HTR-8/SVneo (cell line): ENCODE data around the gene BSPRY.
A peak's percentile ranks its signal among the peaks of the same experiment; 100 is the strongest.
"Not testable (repeated sequence)": the region's sequence is repeated elsewhere in the genome, so short reads cannot be mapped to it uniquely, and the experiment has no call there.

ENCODE experiments used
- DNase-seq: peaks from one replicate; pipeline ENCODE4 v3.0.0; 2011; ENCODE audit warnings: low spot score, mixed read lengths; ENCODE audit not compliant: insufficient read length
- FAIRE-seq: peaks from 2 replicates; lab custom pipeline; 2011; peaks lifted over from hg19 to GRCh38; lab: Jason Lieb, UNC

Gene BSPRY

DNA sequence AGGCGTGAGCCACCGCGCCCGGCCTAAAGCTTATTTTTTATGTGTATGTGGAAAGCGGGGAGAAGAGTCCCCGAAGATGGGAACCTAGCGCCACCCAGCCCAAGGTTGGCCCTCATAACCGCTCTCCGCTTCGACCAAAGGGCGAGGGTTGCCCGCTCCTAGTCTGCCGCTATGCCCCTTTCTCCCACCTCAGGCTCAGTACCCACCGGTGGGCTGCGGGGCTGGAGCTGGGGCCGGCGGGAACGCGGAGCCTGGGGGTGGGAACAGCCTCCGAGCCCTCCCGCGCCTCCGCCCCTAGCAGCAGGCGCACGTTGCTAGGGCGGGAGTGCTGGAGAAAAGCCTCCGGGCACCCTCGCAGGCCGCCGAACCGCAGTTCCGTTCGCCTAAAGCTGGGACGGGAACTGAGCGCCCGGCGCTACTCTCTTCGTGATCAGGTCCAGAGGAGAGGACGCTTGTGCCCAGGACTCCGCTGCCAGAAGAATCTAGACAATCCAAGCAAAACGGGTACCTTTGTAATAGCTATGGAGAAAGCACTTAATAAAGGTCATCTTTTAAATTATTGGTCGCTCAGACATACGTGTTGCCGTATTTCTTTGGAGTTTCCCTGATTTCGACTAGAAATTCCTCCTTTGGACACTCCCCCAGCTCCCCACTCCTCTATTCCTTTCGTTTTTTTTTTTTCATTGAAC lies 9.2 kb upstream of the BSPRY start, which contains the start of gene WDR31:
WDR31 (minus strand) TSS at position 265 of the 689 bp plus-strand sequence. CDS start 8,253 bp downstream, outside the sequence.
- peak; percentile 82 for DNase-seq
- FAIRE-seq = no peak

DNA sequence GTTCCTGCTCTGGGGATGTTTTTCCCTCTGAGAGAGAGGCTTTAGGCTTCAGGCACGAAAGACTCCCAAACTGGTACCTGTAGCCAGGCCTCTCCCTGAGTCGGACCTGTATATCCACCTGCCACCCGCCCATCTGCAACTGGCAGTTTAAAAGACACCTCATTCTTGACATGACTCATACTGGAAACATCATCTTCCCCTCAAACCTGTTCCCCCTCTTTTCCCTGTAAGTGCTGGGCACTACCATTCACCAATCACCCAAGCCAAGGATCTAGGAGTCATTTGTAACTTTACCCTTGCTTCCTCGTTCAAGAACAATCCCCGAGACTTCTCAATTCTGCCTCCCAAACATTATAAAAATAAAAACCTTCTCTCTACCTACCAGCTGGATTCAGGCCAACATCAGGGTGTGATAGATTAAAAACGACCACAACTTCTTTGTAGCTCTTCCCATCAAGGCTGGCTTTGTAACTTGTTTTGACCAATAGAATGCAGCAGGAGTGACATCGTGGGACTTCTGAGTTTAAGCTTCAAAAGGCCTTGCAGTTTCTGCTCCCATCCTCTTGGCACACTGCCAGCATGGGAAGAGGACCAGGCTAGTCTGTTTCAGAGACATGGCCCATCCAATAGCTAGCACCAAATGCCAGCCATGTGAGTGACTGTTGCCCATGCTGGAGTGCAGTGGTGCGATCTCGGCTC lies 7.5 kb upstream of the BSPRY start:
- FAIRE-seq (no peak), DNase-seq (no peak)

DNA sequence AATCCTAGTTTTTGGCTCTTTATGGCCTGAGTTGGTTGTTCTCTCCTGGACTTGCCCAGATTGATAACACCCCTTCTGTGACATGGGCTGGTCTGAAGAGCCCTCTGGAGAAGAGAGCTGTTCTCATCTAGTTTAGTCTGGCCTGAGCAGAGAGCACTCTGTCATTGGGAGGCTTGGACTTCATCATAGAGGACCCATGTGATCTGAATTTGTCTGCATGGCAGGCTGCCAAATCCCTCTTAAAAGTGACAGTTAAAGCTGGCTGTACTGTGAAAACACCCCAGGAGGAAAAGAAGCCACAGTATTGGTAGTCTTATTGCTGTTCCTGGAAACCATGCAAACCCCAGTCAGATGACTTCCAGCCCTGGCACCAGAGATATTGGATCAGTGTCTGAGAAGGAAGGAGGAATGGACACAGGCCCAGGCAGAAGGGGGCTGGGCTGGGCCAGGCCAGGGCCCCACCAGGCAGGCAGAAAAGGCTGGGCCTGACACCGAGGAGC lies 5.6 kb upstream of the BSPRY start:
- DNase-seq (no peak), FAIRE-seq (no peak)

DNA sequence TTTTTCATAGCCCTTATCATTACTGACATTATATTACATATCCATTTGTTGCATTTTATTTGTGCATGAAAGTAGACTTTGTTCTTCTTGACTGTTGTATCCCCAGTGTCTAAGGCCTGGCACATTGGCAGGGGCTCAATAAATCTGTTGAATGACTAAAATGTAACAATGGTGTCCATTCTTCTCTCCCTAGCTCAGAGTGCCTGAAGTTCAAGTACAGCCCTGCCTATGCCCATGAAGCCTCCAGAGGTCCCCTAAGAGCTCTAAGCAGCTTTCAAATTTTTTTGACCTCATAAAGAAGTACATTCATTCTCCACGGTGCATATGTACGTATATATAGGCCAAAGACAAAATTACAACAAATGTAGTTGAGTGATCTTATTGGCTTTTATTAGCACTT lies 4.2 kb upstream of the BSPRY start:
- FAIRE-seq (no peak), DNase-seq (no peak)

DNA sequence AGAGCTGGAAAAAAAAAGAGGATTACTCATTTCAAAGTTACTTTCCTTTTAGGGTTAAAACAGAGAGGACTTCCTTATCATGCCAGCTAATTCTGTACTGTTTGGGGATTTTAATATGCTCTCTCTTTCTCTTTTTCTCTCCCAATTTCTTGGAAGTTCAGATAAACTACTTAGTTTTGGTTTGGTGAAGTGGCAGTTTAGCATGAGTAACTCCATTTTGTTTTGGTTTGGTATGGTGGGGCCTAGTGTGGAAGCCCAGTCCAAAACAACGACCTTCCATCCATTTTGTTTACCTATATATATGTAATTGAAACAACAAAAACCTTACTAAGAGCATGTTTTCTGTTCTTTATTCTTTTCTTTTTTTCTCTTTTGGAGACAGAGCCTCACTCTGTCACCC lies 3.7 kb upstream of the BSPRY start:
- FAIRE-seq = no peak

DNA sequence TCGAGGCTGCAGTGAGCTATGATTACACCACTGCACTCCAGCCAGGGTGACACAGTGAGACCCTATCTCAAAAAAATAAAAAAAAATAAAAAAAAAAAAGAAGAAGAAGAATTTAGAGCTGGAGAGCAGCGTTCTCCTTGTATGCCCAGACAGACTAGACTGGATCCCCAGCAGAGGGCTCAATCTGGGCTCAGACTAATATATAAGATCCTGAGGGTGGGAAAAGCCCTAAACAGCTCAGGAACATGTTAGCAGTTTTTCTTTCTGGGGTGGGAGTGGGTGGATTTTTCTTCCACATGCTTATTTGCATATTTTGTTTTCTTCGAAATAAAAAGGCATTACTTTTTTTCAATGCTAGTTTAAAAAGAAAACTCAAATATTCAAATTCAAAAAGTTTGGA lies 904 bp upstream of the BSPRY start:
- FAIRE-seq (no peak), DNase-seq (no peak)

More for the DNA sequence above, 3.7 kb upstream of the BSPRY start:
- DNase-seq = no peak

DNA sequence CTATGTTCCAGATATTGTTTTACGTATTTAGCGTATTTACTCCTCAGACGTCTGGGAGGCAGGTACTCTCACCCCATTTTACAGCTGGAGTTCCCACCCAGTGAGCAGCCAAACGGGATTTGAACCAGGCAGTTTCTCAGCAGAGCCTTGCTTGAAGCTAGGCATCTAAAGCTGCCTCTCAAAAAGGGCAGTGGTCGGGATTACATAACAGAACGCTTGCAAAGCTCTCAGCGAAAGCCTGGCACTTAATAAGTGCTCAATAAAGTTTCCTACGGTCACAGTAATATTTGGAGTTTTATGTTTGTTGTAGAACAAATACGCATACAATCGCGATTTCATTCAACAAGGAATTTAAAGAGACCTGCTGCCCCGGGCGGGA lies 286 bp upstream of the BSPRY start:
- FAIRE-seq (no peak), DNase-seq (no peak)

DNA sequence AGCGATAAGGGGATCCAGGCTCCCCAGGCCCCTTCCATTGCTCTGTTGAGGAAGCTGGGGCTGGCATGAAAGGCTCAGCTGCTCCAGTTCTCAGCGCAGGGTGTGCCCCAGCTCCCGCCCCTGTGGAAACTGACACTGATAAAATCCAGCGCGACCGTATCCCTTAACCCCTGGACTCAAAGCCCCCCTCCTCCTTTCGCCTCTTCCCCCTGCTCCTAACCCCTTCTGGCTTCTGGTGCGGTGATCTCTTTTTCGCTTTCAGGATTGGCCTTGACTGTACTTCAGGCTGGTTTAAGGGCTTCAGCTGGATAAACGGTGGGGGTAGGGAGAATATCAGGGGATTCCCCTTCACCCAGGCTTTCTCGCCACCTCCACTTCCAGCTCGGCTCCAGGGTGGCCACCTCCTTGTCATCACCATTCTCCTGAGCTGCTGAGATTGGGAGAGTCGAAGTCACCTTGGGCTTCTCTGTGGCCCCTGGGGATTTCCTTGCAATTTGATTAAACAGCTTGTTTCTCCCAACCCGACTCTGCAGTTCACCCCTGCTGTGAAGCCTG lies 843 bp downstream of the BSPRY start:
- FAIRE-seq (no peak), DNase-seq (no peak)

DNA sequence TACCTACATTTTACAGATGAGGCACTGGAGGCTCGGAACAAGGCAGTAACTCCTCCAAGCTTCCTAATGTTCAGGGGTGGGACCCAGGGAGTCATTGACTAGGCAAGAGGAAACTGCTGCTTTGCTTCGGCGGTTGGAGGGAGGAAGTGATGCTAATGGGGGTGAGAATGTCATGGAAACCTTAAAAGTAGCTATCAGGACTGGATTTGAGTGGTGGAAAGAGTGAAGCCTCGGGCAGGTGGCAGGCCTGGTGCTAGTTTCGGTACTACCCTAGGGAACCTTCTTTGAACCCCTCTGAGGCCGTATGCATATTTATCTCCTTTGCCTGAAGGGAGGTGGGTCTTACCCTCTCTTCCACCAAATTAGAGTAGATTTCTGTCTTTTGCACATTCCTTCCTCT lies 1.6 kb downstream of the BSPRY start:
- FAIRE-seq = no peak
- DNase-seq = no peak

DNA sequence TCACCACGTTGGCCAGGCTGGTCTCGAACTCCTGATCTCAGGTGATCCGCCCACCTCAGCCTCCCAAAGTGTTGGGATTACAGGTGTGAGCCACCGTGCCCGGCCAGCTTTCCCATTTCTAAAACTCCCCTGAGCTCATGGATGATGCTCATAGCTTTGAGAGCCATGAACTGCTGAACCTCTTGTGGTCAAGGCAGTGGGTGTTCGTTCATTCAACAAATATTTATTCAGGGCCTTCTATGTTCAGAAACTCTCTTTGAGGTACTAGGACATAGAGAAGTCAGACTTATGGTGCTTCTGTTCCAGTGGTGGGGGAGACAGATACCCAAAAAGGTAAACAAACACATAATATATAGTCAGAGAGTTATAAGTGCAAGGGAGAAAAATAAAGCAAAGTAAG lies 2.7 kb downstream of the BSPRY start:
- no peak for FAIRE-seq
- no peak for DNase-seq

DNA sequence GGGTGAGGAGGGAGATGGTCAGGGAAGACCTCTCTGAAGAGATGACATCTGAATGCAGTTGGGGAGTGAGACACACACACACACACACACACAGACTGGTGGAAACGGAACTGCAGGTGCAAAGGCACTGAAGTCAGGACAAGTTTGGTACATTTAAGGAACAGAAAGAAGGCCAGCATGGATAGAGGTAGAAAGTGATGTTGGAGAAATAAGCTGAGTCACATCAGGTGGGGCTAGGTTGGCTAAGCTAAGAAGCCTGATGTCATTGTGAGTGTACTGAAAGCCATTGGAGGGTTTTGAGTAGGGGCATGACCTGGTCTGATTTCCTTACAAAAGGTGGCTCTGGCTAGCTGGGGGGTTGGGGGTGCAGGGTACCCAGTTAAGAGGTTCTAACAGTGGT lies 3.1 kb downstream of the BSPRY start:
- FAIRE-seq (no peak), DNase-seq (no peak)

DNA sequence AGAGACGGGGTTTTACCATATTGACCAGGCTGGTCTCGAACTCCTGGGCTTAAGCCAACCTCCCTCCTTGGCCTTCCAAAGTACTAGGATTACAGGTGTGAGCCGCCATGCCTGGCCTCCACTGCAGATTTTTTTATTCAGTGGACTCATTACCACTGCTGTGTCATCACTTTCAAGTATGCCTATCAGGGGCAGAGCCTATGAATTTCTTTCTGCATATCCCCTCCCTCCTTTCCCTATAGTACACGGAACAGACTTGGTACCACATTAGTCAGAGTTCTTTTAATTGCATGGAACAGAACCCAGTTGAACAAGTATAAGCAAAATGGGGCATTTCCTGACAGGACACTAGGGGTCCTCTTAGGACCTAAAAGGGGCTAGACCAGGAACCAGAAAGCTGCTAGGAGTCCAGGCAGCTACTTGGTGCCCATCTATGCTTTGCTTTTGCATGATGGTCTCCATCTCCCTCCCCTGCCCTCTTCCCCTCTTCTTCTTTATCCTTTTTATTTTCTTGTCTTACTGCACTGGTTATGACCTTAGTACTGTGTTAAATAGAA lies 5.8 kb downstream of the BSPRY start:
- DNase-seq = peak; percentile 22
- no peak for FAIRE-seq

DNA sequence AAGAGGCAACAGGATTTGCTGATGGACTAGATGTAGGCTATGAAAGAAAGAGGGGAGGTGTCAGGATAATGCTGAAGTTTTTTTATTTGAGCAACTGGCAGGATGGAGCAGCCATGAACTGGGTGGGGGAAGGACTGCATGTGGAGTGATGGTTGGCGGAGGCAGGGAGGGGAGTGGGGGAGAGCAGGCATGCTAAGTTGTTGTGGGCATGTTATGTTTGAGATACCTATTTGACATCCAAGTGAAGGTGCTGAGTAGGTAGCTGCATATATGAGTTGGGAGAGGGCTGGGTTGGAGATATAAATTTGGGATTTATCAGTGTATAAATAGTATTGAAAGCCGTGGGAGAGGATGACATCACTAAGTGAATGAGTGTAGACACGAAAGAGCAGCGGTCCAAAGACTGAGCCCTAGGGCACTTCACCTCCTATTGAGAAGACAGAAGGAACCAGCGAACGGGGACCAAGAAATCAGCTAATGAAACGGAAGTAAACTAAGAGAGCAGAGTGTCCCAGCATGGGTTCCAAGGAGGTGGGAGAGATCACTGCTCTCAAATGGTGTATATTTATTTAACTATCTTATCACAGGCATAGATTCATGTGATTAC lies 7.4 kb downstream of the BSPRY start:
- FAIRE-seq (no peak), DNase-seq (no peak)

DNA sequence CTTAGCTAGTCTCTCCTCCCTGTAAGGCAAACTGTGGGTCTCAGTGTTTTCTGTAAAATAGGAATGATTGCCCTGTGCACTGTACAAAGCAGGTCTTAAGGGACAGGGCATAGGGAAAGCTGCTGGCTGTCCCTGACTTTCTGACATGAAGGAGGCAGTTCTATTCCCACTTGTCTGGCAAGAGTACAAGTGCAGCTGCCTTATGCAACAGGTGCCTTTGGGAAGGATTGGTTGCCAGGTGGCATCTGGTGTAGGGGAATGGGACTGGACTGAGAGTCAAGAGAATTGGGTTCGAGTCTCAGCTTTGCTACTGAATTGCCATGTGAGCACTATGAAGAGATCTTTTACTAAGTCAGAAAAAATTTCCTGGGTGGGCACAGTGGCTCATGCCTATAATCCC lies 10.0 kb downstream of the BSPRY start:
- DNase-seq (no peak), FAIRE-seq (no peak)

DNA sequence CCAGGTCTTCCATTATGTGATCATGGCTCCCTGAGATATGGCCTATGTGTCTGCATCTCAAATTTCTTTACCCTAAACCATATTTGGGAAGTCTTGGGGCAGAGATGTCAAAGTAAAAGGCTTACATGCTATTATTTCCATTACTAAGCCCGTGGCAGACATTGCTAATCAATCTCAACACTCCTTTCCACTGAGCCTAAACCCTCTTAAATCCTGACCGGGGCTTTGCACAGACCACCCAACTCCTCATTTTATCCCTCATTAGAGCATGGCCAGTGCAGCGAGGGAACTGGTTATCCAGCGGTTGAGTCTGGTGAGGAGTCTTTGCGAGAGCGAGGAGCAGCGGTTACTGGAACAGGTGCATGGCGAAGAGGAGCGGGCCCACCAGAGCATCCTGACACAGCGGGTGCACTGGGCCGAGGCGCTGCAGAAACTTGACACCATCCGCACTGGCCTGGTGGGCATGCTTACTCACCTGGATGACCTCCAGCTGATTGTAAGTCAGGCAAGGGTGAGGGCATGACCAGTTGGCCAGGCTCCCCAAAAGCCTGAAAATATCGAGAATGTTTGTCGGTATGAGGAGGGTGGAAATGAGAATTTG lies 11.0 kb downstream of the BSPRY start:
- DNase-seq (no peak), FAIRE-seq (no peak)

DNA sequence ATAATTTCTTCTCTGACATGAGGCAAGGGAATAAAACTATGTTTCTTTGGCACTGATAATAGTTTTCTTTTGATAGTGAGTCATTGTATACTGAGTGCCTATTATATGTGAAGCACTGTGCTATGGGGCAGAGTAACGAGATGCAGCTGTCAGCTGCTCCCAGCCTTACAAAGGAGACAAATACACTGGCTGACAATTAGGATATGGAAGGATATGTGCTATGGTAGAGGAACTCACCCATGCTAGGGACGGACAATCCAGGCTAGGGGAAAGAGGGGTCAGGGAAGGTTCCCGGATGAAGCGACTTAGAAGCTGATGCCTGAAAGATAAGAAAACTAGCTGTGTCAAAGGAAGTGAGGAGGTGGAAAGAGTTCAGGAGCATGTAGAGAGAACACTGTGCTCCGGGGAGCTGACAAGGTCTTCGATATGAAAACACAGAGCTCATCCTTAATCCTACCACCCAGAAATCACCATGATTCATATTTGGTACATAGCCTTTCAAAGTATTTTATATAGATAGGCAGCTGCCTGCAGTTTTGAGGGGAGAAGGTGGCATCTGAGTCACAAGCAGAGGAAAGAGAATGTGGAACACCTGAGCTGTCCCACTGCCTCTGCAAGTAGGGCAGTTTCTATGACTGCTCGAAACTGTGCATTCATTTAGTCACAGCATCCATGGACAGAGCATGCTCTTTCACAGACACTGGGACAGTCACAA lies 12.1 kb downstream of the BSPRY start:
- DNase-seq = no peak
- no peak for FAIRE-seq

DNA sequence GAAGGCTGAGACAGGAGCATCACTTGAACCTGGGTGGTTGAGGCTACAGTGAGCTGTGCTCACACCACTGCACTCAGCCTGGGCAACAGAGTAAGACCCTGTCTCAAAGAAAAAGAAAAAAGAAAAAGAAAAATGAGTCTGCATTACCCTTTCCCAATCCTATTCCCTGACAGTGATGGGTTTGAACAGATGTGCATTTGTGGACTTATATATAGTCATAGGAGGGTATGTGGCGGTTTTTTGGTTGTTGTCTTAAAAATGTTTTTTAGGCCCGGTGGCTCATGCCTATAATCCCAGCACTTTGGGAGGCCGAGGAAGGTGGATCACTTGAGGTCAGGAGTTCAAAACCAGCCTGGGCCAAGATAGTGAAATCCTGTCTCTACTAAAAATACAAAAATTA lies 14.0 kb downstream of the BSPRY start:
- DNase-seq (no peak), FAIRE-seq (no peak)

DNA sequence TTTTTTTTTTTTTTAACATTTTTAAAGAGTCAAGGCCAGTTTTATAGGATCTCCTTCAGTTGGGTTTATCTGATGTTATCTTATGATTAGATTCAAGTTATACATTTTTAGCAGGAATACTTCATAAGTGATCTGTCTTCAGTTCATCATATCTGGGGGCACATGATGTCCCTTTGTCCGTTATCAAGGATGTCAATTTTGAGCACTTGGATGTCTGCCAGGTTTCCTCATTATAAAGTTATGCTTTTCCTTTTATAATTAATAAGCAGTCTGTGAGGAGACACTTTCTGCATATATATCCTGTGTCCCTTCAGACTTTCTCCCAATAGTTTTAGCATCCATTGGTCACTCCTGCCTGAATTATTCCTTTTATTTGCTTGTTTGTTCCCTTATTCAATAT lies 15.6 kb downstream of the BSPRY start:
- no peak for FAIRE-seq
- no peak for DNase-seq

DNA sequence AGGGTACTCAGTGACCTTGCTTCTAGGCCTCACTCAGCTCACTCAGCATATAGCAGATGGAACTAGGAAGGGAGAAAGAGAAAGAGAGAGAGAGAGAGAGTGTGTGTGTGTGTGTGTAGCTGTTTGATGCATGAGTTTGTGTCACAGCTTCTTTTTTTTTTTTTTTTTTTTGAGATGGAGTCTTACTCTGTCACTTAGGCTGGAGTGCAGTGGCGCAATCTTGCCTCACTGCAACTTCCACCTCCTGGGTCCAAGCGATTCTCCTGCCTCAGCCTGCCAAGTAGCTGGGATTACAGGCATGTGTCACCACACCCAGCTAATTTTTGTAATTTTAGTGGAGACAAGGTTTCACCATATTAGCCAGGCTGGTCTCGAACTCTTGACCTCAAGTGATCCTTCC lies 16.3 kb downstream of the BSPRY start:
- DNase-seq, FAIRE-seq: not testable (repeated sequence)
